Measurements from ENCODE around the gene PSMA6. TPM values are rescaled to one million over a fixed set of nuclear protein-coding genes. Genes with fewer than 3 reads are reported as not detected.

The PSMA6 gene
- total and polyA plus RNA-seq, 2 of the 13 experiments (the other 11 are each of a cell fraction or from before 2014, with no cell fraction given), result 525 to 1,109 TPM

DNA sequence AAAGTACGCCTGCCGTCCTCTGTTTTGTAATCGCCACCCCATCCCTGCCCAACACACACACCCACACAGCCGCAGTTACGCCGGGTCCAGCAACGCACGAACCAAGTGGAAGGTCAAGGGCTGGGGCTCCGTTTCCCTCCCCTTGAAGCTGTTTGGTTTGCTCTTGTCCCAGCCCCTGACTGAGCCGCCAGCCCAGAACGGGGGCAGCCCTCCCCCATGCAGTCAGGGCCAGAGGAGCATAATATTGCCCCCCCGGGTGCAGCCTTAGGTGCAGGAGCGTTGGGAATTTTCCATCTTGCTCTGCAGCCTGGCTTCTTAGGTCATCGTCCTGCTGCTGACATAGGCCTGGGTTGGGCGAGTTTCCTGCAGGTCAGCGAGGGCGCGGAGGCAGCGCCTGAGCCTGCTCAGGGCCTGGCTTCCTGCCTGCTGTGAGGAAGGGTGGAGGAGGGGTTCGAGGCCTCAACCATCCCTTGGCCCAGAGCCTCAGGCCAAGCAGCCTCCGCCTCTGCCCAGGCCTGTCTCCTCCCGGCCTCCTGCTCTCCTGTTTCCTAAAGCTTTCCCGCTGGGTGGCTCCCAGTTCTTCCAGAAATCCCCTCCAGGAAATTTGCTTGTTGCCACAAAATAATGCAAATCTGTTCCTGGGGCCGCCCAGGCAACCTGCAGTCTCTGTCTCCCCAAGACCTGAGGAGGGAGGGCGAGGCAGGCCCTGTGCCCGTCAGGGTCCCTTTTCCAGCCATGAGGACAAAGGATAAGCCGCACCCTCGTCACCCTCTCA lies 44.5 kb downstream of the PSMA6 start (continued):
- peak; percentile 88 for TF ChIP-seq GATAD1 (CRISPR knock-in tag; IDR thresholded peaks at IDR 0.05)
- peak; percentile 98 for TF ChIP-seq STAT6 (CRISPR knock-in tag; IDR thresholded peaks at IDR 0.05; ENCODE audit: borderline replicate concordance)
- peak; percentile 28; the same call in 1 of the 2 replicates for TF ChIP-seq ZNF773 (CRISPR knock-in tag; IDR thresholded peaks at IDR 0.05; ENCODE audit: borderline replicate concordance)
- TF ChIP-seq PLRG1 (conservative IDR thresholded peaks at IDR 0.05), result no peak
- TF ChIP-seq REPIN1 (CRISPR knock-in tag; IDR thresholded peaks at IDR 0.05; ENCODE audit: borderline replicate concordance, low read depth), result peak; percentile 100
- TF ChIP-seq SPEN (CRISPR knock-in tag; IDR thresholded peaks at IDR 0.05; ENCODE audit: low read depth), result peak; percentile 97
- no peak for TF ChIP-seq GRHL1 (CRISPR knock-in tag; conservative IDR thresholded peaks at IDR 0.05)
- no peak; the same call in 1 of the 2 replicates for TF ChIP-seq ZBTB8A (CRISPR knock-in tag; IDR thresholded peaks at IDR 0.05; ENCODE audit: borderline replicate concordance, low read depth)
- peak; percentile 100 for TF ChIP-seq SMAD3 (CRISPR knock-in tag; IDR thresholded peaks at IDR 0.05)
- no peak for TF ChIP-seq ZNF121 (CRISPR knock-in tag; IDR thresholded peaks at IDR 0.05)
- TF ChIP-seq IRF2 (CRISPR knock-in tag; IDR thresholded peaks at IDR 0.05), result peak; percentile 98
- TF ChIP-seq, protein P1, sequence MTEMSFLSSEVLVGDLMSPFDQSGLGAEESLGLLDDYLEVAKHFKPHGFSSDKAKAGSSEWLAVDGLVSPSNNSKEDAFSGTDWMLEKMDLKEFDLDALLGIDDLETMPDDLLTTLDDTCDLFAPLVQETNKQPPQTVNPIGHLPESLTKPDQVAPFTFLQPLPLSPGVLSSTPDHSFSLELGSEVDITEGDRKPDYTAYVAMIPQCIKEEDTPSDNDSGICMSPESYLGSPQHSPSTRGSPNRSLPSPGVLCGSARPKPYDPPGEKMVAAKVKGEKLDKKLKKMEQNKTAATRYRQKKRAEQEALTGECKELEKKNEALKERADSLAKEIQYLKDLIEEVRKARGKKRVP (CRISPR knock-in tag; IDR thresholded peaks at IDR 0.05), result no peak
- no peak for TF ChIP-seq ZSCAN12 (CRISPR knock-in tag; IDR thresholded peaks at IDR 0.05)
- TF ChIP-seq SMAD9 (CRISPR knock-in tag; IDR thresholded peaks at IDR 0.05), result peak; percentile 51
- TF ChIP-seq ZFX (CRISPR knock-in tag; IDR thresholded peaks at IDR 0.05; ENCODE audit: low read depth), result peak; percentile 100
- TF ChIP-seq SNAI1 (CRISPR knock-in tag; IDR thresholded peaks at IDR 0.05; ENCODE audit: borderline replicate concordance), result peak; percentile 99
- TF ChIP-seq ZNF879 (CRISPR knock-in tag; IDR thresholded peaks at IDR 0.05), result no peak
- peak; percentile 85 for TF ChIP-seq BHLHE40 (IDR thresholded peaks at IDR 0.05; ENCODE audit: low read length)
- peak; percentile 99 for TF ChIP-seq SAP130 (CRISPR knock-in tag; IDR thresholded peaks at IDR 0.05; ENCODE audit: low read depth)
- peak; percentile 100 for TF ChIP-seq SMYD3 (CRISPR knock-in tag; IDR thresholded peaks at IDR 0.05)
- TF ChIP-seq SAFB2 (CRISPR knock-in tag; IDR thresholded peaks at IDR 0.05; ENCODE audit: borderline replicate concordance, low read depth), result peak; percentile 98; the same call in 1 of the 2 replicates
- no peak for TF ChIP-seq ZNF549 (CRISPR knock-in tag; IDR thresholded peaks at IDR 0.05)
- TF ChIP-seq, protein P2, sequence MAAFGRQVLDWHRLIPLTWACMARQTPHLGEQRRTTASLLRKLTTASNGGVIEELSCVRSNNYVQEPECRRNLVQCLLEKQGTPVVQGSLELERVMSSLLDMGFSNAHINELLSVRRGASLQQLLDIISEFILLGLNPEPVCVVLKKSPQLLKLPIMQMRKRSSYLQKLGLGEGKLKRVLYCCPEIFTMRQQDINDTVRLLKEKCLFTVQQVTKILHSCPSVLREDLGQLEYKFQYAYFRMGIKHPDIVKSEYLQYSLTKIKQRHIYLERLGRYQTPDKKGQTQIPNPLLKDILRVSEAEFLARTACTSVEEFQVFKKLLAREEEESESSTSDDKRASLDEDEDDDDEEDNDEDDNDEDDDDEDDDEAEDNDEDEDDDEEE (CRISPR knock-in tag; IDR thresholded peaks at IDR 0.05), result no peak
- TF ChIP-seq FOXK2 (IDR thresholded peaks at IDR 0.05), result peak; percentile 87; the same call in 1 of the 2 replicates
- 0 out of 2 replicates have a peak, but pooled peaks have one; percentile 80 for TF ChIP-seq PAX8 (CRISPR knock-in tag; IDR thresholded peaks at IDR 0.05; ENCODE audit: borderline replicate concordance)
